Nephron (organoid): Measurements from ENCODE around the gene OLFML3.
A peak's percentile ranks its signal among the peaks of the same experiment; 100 is the strongest.
"Not testable (repeated sequence)": the region's sequence is repeated elsewhere in the genome, so short reads cannot be mapped to it uniquely, and the experiment has no call there.

Source experiments
- H3K27ac Mint-ChIP-seq, 3 experiments: 2 replicates each; pipeline ENCODE4 v1.8.0; 2020; ENCODE audit warnings: mixed read lengths in 3 of 3, mild to moderate bottlenecking in 2 of 3, moderate library complexity in 1 of 3
- H3K27me3 Mint-ChIP-seq: 2 replicates; pipeline ENCODE4 v1.8.0; 2021; ENCODE audit warnings: low read depth, mild to moderate bottlenecking, moderate library complexity, mixed read lengths
- H3K36me3 Mint-ChIP-seq: 2 replicates; pipeline ENCODE4 v1.8.0; 2020; ENCODE audit warnings: low read depth, mixed read lengths
- H3K4me1 Mint-ChIP-seq: 2 replicates; pipeline ENCODE4 v1.8.0; 2020; ENCODE audit warnings: mixed read lengths
- H3K4me3 Mint-ChIP-seq, 3 experiments: 2 replicates each; pipeline ENCODE4 v1.8.0; 2020; ENCODE audit warnings: mild to moderate bottlenecking in 3 of 3, mixed read lengths in 3 of 3, moderate library complexity in 2 of 3
- H3K9me3 Mint-ChIP-seq: 2 replicates; pipeline ENCODE4 v1.8.0; 2020; ENCODE audit warnings: mixed read lengths
- TF ChIP-seq, protein P1 (sequence below), 3 experiments: fragments of 200-600 bp; sonication (generic); IDR thresholded peaks; one replicate each; pipeline ENCODE4 v1.5.0; 2021; ENCODE audit warnings: antibody characterized with exemption in 3 of 3; ENCODE audit not compliant: unreplicated experiment in 3 of 3

The OLFML3 gene

DNA sequence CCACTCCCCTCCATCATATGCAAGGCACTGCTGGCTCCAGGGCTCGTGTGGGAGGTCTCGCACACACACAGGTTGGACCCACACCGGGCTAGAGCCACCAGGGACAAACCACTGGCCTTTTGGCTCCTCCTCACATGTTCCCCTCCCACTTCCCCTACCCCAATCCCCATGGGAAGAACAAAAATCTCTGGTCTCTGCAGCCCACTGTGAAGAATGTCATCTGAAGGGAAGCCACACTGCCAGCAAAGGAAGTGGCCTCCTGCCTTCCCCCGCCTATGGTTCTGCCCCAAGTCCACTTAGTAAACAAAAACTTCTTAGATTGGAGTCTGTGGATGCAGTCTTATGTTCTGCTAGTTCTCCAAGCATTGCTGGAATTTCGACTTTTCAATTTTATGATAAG lies 24.2 kb downstream of the OLFML3 start:
- H3K27me3 Mint-ChIP-seq = no peaks in the 10 kb centered on the region
- H3K9me3 Mint-ChIP-seq = peaks cover 5% of the 10 kb centered on the region
- H3K4me3 Mint-ChIP-seq = peak overlapping the region; percentile 11 to 49 (median 29)
- H3K27ac Mint-ChIP-seq = peak overlapping the region; percentile 92 to 97 (median 96)
- TF ChIP-seq, protein P1, sequence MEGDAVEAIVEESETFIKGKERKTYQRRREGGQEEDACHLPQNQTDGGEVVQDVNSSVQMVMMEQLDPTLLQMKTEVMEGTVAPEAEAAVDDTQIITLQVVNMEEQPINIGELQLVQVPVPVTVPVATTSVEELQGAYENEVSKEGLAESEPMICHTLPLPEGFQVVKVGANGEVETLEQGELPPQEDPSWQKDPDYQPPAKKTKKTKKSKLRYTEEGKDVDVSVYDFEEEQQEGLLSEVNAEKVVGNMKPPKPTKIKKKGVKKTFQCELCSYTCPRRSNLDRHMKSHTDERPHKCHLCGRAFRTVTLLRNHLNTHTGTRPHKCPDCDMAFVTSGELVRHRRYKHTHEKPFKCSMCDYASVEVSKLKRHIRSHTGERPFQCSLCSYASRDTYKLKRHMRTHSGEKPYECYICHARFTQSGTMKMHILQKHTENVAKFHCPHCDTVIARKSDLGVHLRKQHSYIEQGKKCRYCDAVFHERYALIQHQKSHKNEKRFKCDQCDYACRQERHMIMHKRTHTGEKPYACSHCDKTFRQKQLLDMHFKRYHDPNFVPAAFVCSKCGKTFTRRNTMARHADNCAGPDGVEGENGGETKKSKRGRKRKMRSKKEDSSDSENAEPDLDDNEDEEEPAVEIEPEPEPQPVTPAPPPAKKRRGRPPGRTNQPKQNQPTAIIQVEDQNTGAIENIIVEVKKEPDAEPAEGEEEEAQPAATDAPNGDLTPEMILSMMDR (IDR thresholded peaks at IDR 0.05; ENCODE audit: unreplicated experiment in 3 of 3) = no peak
- H3K36me3 Mint-ChIP-seq = no peaks in the 10 kb centered on the region
- H3K4me1 Mint-ChIP-seq = peaks cover 56% of the 10 kb centered on the region

DNA sequence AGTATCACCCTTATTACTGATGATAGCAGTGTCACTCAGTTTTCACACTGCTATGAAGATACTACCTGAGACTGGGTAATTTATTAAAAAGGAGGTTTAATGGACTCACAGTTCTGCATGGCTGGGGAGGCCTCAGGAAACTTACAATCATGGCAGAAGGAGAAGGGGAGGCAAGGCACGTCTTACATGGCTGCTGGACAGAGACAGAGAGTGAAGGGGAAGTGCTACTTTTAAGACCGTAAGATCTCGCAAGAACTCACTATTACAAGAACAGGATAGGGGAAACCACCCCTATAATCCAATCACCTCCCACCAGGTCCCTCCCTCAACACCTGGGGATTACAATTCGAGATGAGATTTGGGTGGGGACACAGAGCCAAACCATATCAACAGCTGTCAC lies 27.6 kb downstream of the OLFML3 start:
- not testable (repeated sequence) for H3K36me3 Mint-ChIP-seq, H3K27me3 Mint-ChIP-seq, H3K4me3 Mint-ChIP-seq, H3K9me3 Mint-ChIP-seq
- peak overlapping the region in 1 of 3 experiments; percentile 17 for H3K27ac Mint-ChIP-seq
- H3K4me1 Mint-ChIP-seq = peaks cover 48% of the 10 kb centered on the region

DNA sequence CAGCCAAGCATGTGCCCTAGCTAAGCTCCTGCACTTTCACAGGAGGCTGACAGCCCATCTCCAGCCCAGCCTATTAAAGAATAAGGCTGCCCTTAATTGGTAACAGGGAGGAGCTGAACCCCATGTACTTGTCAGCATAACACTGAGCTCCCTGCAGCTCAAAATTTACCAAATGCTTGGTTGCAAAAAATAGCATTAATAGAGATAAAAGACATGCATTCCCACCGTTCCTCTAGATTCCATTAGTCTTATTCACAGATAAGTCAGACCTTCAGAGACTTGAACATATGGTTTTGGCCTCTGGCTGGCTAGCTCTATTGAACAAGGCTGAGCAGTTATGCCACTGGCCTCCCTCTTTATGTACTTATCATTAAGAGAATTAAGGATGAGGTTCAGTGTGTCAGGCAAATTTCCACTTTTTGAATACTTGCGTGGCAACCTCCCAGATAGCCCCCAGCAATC lies 29.2 kb downstream of the OLFML3 start:
- Mint-ChIP-seq H3K36me3 (no peaks in the 10 kb centered on the region), H3K27me3 (no peaks in the 10 kb centered on the region), H3K4me1 (peaks cover 42% of the 10 kb centered on the region), H3K4me3 (no peak overlapping the region), H3K9me3 (peaks cover 5% of the 10 kb centered on the region), H3K27ac (peak overlapping the region in 2 of 3 experiments; percentile 50 to 57)
- TF ChIP-seq, protein P1 (IDR thresholded peaks at IDR 0.05; ENCODE audit: unreplicated experiment in 3 of 3) = no peak

DNA sequence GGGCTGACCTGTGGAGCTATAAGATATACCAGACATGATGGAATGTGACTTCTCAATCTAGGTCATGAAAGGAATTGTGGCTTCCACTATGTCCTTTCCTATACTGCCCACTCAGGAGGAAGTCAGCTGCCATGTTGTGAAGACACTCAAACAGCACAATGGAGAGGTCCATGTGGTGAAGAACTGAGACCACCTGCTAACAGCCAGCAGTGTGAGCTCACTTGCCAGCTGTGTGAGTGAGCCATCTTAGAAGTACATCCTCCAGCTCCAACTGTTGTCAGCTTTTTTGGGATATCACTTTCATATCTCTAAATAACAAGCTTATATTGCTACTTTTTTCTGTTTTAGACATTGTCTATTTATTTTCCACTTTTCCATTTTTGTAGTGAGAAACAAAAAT lies 29.7 kb downstream of the OLFML3 start:
- Mint-ChIP-seq H3K27ac (no peak overlapping the region), H3K9me3 (peaks cover 5% of the 10 kb centered on the region), H3K36me3 (no peaks in the 10 kb centered on the region), H3K27me3 (no peaks in the 10 kb centered on the region), H3K4me1 (peaks cover 38% of the 10 kb centered on the region), H3K4me3 (no peak overlapping the region)
- TF ChIP-seq, protein P1 (IDR thresholded peaks at IDR 0.05; ENCODE audit: unreplicated experiment in 3 of 3) = no peak

DNA sequence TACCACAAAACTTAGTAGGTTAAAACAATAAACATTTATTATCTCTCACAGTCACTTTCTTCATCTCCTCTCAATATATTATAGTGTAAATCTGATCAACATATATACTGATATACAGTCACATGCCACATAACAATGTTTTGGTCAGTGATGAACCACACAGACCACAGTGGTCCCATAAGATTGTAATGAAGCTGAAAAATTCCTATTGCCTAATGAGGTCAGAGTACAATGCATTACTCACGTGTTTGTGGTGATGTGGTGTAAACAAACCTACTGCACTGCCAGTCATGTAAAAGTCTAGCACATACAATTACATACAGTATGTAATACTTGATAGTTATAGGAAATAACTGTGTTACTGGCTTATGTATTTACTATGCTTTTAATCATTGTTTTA lies 30.1 kb downstream of the OLFML3 start:
- Mint-ChIP-seq H3K4me1 (peaks cover 34% of the 10 kb centered on the region), H3K36me3 (no peaks in the 10 kb centered on the region), H3K9me3 (peaks cover 3% of the 10 kb centered on the region), H3K27me3 (no peaks in the 10 kb centered on the region), H3K4me3 (no peak overlapping the region), H3K27ac (no peak overlapping the region)
- TF ChIP-seq, protein P1 (IDR thresholded peaks at IDR 0.05; ENCODE audit: unreplicated experiment in 3 of 3) = no peak

DNA sequence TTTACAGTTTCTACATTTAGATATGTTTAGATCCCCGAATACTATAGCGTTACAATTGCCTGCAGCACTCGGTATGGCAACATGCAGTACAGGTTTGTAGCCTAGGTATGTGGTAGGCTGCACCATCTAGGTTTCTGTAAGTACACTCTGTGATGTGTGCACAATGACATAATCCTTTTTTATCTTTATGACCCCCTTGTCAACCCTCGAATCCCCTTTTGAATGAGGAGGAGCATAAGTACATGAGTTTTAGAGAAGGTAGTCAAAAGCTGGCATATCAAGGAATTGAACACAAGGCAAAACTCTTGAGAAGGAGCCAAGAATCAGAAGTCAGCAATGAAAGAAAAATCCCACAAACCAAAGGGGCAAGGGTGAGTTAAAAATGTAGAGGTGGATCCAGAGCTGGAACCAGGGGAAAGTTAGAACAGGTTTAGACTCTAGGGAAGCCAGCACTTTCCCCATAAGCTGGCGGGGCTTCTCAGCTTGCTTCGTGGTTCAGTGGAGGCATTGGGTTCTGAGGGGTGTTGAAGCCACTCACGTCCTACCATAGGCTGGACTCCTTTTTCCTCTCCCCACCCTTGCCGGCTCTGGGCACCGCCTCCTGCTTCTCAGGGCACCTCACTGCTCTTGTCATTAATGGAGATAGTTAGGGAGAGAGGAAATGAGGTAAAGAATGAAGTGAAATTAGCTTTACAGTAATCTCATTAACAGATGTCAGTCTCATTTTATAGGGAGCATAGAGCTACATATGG lies 31.3 kb downstream of the OLFML3 start:
- Mint-ChIP-seq H3K4me1 (peaks cover 26% of the 10 kb centered on the region), H3K9me3 (no peaks in the 10 kb centered on the region), H3K4me3 (no peak overlapping the region), H3K27ac (no peak overlapping the region), H3K27me3 (no peaks in the 10 kb centered on the region), H3K36me3 (no peaks in the 10 kb centered on the region)
- TF ChIP-seq, protein P1 (IDR thresholded peaks at IDR 0.05; ENCODE audit: unreplicated experiment in 3 of 3) = no peak
